H1 (cell line): ENCODE results near the gene SASH3. TPM values are rescaled to one million over a fixed set of nuclear protein-coding genes. Genes with fewer than 3 reads are reported as not detected.

Experiments used
- CTCF ChIA-PET: fragments of 300-600 bp; sonication (Branson Sonifier 250); formaldehyde crosslinking; loops from one replicate; lab custom pipeline; 2021; ENCODE audit not compliant: partially characterized antibody; lab: Charles Lee
- POLR2A ChIA-PET: fragments of 300-600 bp; sonication (Branson Sonifier 250); formaldehyde crosslinking; loops from one replicate; lab custom pipeline; 2021; ENCODE audit warnings: inconsistent platforms; ENCODE audit not compliant: partially characterized antibody; lab: Charles Lee
- DNase-seq, 2 experiments: peaks; one replicate each; pipeline versions ENCODE4 v3.0.0 to v3.0.0-alpha.2; 2010 to 2022; ENCODE audit warnings: low spot score in 2 of 2, low read depth in 1 of 2, mixed read lengths in 1 of 2
- FAIRE-seq: peaks from 2 replicates; lab custom pipeline; 2011; peaks lifted over from hg19 to GRCh38; lab: Jason Lieb, UNC
- H2AFZ ChIP-seq: 2 replicates; pipeline ENCODE4 v1.8.1; 2012; ENCODE audit warnings: low read length, inconsistent platforms
- H2AK5ac ChIP-seq: 2 replicates; pipeline ENCODE4 v1.6.1; 2013; ENCODE audit warnings: low read depth, low read length
- H2BK120ac ChIP-seq: replicated peaks from 2 replicates; pipeline ENCODE3; 2013; ENCODE audit warnings: low read depth, low read length, inconsistent platforms
- H2BK12ac ChIP-seq: 2 replicates; pipeline ENCODE4 v1.6.1; 2013; ENCODE audit warnings: low read depth, low read length
- H2BK15ac ChIP-seq: 2 replicates; pipeline ENCODE4 v1.6.1; 2013; ENCODE audit warnings: low read length
- H2BK20ac ChIP-seq: 2 replicates; pipeline ENCODE4 v1.6.1; 2013; ENCODE audit warnings: low read length
- H2BK5ac ChIP-seq: 2 replicates; pipeline ENCODE4 v1.6.1; 2013; ENCODE audit warnings: low read depth, low read length
- H3K14ac ChIP-seq: 2 replicates; pipeline ENCODE4 v1.6.1; 2013; ENCODE audit warnings: inconsistent platforms; ENCODE audit not compliant: insufficient read length
- H3K18ac ChIP-seq: 2 replicates; pipeline ENCODE4 v1.6.1; 2013; ENCODE audit warnings: low read length; ENCODE audit errors: extremely low read depth
- H3K23ac ChIP-seq: 2 replicates; pipeline ENCODE4 v1.6.1; 2013; ENCODE audit warnings: inconsistent platforms; ENCODE audit not compliant: insufficient read length
- H3K23me2 ChIP-seq: 2 replicates; pipeline ENCODE4 v1.6.1; 2013; ENCODE audit warnings: low read depth, low read length
- H3K27ac ChIP-seq: 2 replicates; pipeline ENCODE4 v1.6.1; 2011; ENCODE audit warnings: low read depth, low read length, inconsistent platforms
- H3K27me3 ChIP-seq, 4 experiments: replicated peaks in 1 of 4; 1 replicate in 1 of 4; 2 replicates in 3 of 4; pipeline versions ENCODE4 v1.6.1 to v1.8.1; 2011 to 2013; ENCODE audit warnings: low read length in 3 of 4, mild to moderate bottlenecking in 3 of 4, inconsistent platforms in 2 of 4, mixed read lengths in 2 of 4, moderate library complexity in 1 of 4; ENCODE audit not compliant: control insufficient read depth in 3 of 4, insufficient read depth in 3 of 4; ENCODE audit errors: extremely low read depth in 1 of 4
- H3K36me3 ChIP-seq, 4 experiments: 2 replicates each; pipeline versions ENCODE4 v1.6.1 to v1.8.1; 2011 to 2013; ENCODE audit warnings: mild to moderate bottlenecking in 4 of 4, low read length in 3 of 4, moderate library complexity in 2 of 4, control low read depth in 1 of 4, inconsistent platforms in 1 of 4; ENCODE audit not compliant: insufficient read depth in 4 of 4, control insufficient read depth in 2 of 4
- H3K4ac ChIP-seq: replicated peaks from 2 replicates; pipeline ENCODE3; 2013; ENCODE audit warnings: low read length, low read depth, mixed read lengths, inconsistent platforms; ENCODE audit not compliant: insufficient read length
- H3K4me1 ChIP-seq, 4 experiments: replicated peaks in 1 of 4; 1 replicate in 1 of 4; 2 replicates in 3 of 4; pipeline versions ENCODE4 v1.6.1 to v1.8.1; 2011 to 2013; ENCODE audit warnings: low read length in 3 of 4, inconsistent platforms in 2 of 4, mixed read lengths in 1 of 4; ENCODE audit not compliant: insufficient read depth in 4 of 4, control insufficient read depth in 3 of 4
- H3K4me2 ChIP-seq, 2 experiments: 2 replicates each; pipeline versions ENCODE4 v1.6.1 to v1.8.1; 2011 to 2013; ENCODE audit warnings: low read depth in 2 of 2, low read length in 2 of 2, control low read depth in 1 of 2, inconsistent platforms in 1 of 2, mild to moderate bottlenecking in 1 of 2; ENCODE audit not compliant: insufficient read depth in 1 of 2
- H3K4me3 ChIP-seq, 4 experiments: fragments of 200-600, 300-600 bp in 1 of 4; sonication (generic), shearing (Covaris generic), sonication (Bioruptor Twin) in 1 of 4; 2 replicates each; pipeline versions ENCODE4 v1.5.1 to v1.8.1; 2011 to 2016; ENCODE audit warnings: low read length in 4 of 4, low read depth in 3 of 4, control low read depth in 2 of 4, inconsistent platforms in 2 of 4, mild to moderate bottlenecking in 2 of 4, mixed read lengths in 1 of 4, moderate library complexity in 1 of 4; ENCODE audit not compliant: insufficient read depth in 2 of 4; ENCODE audit errors: extremely low read depth in 1 of 4
- H3K56ac ChIP-seq: replicated peaks from 2 replicates; pipeline ENCODE3; 2013; ENCODE audit warnings: low read depth, mild to moderate bottlenecking, mixed read lengths, low read length, inconsistent platforms; ENCODE audit not compliant: insufficient read length
- H3K79me1 ChIP-seq: 2 replicates; pipeline ENCODE4 v1.6.1; 2013; ENCODE audit warnings: low read depth, low read length, control low read depth
- H3K79me2 ChIP-seq, 2 experiments: 2 replicates each; pipeline versions ENCODE4 v1.6.1 to v1.8.1; 2012 to 2013; ENCODE audit warnings: low read length in 2 of 2, mild to moderate bottlenecking in 2 of 2, inconsistent platforms in 1 of 2; ENCODE audit not compliant: insufficient read depth in 2 of 2, control insufficient read depth in 1 of 2
- H3K9ac ChIP-seq, 4 experiments: replicated peaks in 1 of 4; 1 replicate in 1 of 4; 2 replicates in 3 of 4; pipeline versions ENCODE4 v1.6.1 to v1.8.1; 2011 to 2013; ENCODE audit warnings: low read depth in 3 of 4, low read length in 3 of 4, control low read depth in 2 of 4, mild to moderate bottlenecking in 2 of 4, moderate library complexity in 2 of 4, inconsistent platforms in 1 of 4; ENCODE audit errors: extremely low read depth in 1 of 4
- H3K9me3 ChIP-seq, 2 experiments: 2 replicates each; pipeline versions ENCODE4 v1.6.1 to v1.8.1; 2012 to 2013; ENCODE audit warnings: mild to moderate bottlenecking in 2 of 2, moderate library complexity in 2 of 2, control low read depth in 1 of 2, inconsistent platforms in 1 of 2, low read depth in 1 of 2, low read length in 1 of 2, mixed read lengths in 1 of 2; ENCODE audit not compliant: insufficient read depth in 2 of 2
- H4K20me1 ChIP-seq, 2 experiments: replicated peaks in 1 of 2; 2 replicates each; pipeline versions ENCODE3 to v1.8.1; 2011 to 2013; ENCODE audit warnings: inconsistent platforms in 2 of 2, low read length in 2 of 2, mild to moderate bottlenecking in 1 of 2; ENCODE audit not compliant: insufficient read depth in 2 of 2, control insufficient read depth in 1 of 2
- H4K5ac ChIP-seq: 2 replicates; pipeline ENCODE4 v1.6.1; 2013; ENCODE audit warnings: low read length, low read depth, mixed read lengths, inconsistent platforms; ENCODE audit not compliant: insufficient read length
- H4K8ac ChIP-seq: 2 replicates; pipeline ENCODE4 v1.8.0; 2013; ENCODE audit warnings: mild to moderate bottlenecking, moderate library complexity, low read length, inconsistent platforms; ENCODE audit not compliant: insufficient read depth; ENCODE audit errors: extremely low read depth
- H4K91ac ChIP-seq: replicated peaks from 2 replicates; pipeline ENCODE3; 2013; ENCODE audit warnings: low read length, mixed read lengths, inconsistent platforms; ENCODE audit not compliant: insufficient read length
- WGBS, 2 experiments: shearing (Covaris generic) in 1 of 2; methylation state at CpG; one replicate each; pipeline versions ENCODE4 v1.1.6 to v1.1.7; 2013 to 2015; ENCODE audit warnings: low lambda C conversion rate in 2 of 2, mixed read lengths in 2 of 2, inconsistent platforms in 1 of 2, low coverage in 1 of 2, missing lambda C conversion rate in 1 of 2; ENCODE audit not compliant: insufficient replicate concordance in 2 of 2, insufficient coverage in 1 of 2, insufficient read length in 1 of 2; ENCODE audit errors: extremely low coverage in 1 of 2, missing lambda C conversion rate in 1 of 2; 5-methylcytosine and 5-hydroxymethylcytosine counted together
- polyA plus RNA-seq, 7 experiments: library from polyadenylated mRNA; depleted of rRNA in 3 of 7; stranded (reverse) in 5 of 7; unstranded in 2 of 7; fragments of >200 nt in 5 of 7; fragments of 200-250 nt in 2 of 7; gene quantifications; 1 replicate in 5 of 7; 2 replicates in 1 of 7; 4 replicates in 1 of 7; pipeline versions ENCODE4 v1.2.1 to v1.2.3, GENCODE V29; 2011 to 2013; ENCODE audit warnings: missing spikeins in 2 of 7, mixed read lengths in 2 of 7
- total RNA-seq: library from RNA; stranded (reverse); fragmentation: NEBNext Ultra II Directional; extraction: Animal tissue kit (Norgen Biotek cat#: 25700); gene quantifications from 2 replicates; pipeline ENCODE4 v1.2.1, GENCODE V29; 2021

SASH3 gene
- total and polyA plus RNA-seq, 2 of the 8 experiments (the other 6 are each of a cell fraction or from before 2014, with no cell fraction given): not detected

DNA sequence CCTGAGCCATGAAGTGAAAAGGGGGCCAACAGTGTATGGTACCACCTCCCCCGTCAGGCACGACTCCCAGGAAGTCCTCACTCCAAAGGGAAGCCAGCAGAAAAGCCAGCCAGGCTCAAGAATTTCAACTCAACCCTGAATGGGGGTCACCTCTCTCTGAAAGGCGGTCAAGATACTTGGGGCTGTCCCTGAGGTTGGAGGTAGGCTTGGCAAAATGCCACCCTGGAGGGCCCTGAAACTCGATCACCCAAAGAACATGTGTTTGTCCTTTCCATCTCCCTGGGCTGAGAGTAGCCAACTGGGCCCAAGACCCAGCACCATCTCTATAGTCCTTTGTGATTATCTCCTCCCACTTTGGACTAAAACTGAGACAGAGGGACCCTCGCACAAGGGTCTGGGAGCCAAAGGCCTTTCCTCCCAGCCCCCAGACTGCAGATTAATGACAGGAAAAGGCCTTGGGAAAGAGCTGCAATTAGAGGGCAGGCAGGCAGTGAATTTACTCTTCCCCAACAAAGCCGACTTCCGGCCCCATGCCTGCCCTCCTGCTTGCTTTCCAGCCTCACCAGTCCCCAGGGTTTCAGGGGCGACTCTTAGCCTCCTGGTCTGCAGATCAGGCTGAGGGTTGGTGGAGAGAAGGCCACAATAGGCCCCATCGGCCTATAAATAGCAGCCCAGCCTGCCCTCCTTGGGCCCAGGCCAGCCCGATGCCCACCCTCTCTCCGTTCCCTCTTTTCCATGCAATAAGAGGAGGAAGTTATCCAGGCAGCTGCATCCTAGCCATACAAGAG, 5.6 kb downstream of the SASH3 start:
- Histone ChIP-seq H2AFZ (no peak overlapping the region), H2BK5ac (no peak overlapping the region), H2BK20ac (no peak overlapping the region), H3K4ac (no peak overlapping the region), H2BK120ac (no peak overlapping the region), H3K36me3 (no peaks in the 10 kb centered on the region), H4K20me1 (no peaks in the 10 kb centered on the region), H3K23me2 (no peaks in the 10 kb centered on the region), H3K14ac (no peak overlapping the region), H3K4me3 (no peak overlapping the region), H4K5ac (no peak overlapping the region), H3K9me3 (no peaks in the 10 kb centered on the region), H3K4me1 (no peaks in the 10 kb centered on the region), H3K23ac (no peak overlapping the region), H3K27me3 (no peaks in the 10 kb centered on the region), H2AK5ac (no peak overlapping the region), H4K8ac (no peak overlapping the region), H3K27ac (no peak overlapping the region), H2BK12ac (no peak overlapping the region), H3K9ac (no peak overlapping the region), H3K56ac (no peak overlapping the region), H3K79me1 (no peaks in the 10 kb centered on the region), H3K79me2 (no peaks in the 10 kb centered on the region), H3K18ac (no peak overlapping the region), H2BK15ac (no peak overlapping the region), H4K91ac (no peak overlapping the region), H3K4me2 (no peak overlapping the region)
- no peak for DNase-seq
- CTCF ChIA-PET: interaction anchor here (1.6 kb wide), 1 partner anchor 17 kb away, joined by 3 read pairs; no protein-coding TSS in a partner anchor
- 90% methylated on average over 11 of the region's 11 CpGs; no CpG with 5 or more reads in 1 of the 2 experiments for WGBS, 2 experiments
- POLR2A ChIA-PET: no interaction called here
- FAIRE-seq: no peak
